Epithelial cell of prostate (primary cell): Measurements from ENCODE around the gene ADGRG2.

ENCODE experiments used
- DNase-seq: peaks from one replicate; pipeline ENCODE4 v3.0.0-alpha.2; 2011; ENCODE audit warnings: low read depth, low spot score
- H3K27ac ChIP-seq: fragments of 450-650 bp; 2 replicates; pipeline ENCODE4 v1.5.1; 2017; ENCODE audit warnings: mild to moderate bottlenecking

Gene ADGRG2

GRCh38 chrX:19121898-19122640 lies at the start of gene ADGRG2:
TSS of gene ADGRG2 (minus strand) at chrX:19122468. CDS start at chrX:19068834, 53,634 bp downstream.
- H3K27ac ChIP-seq = no peak within 1 kb of the TSS
- no peak for DNase-seq

- DNase-seq = no peak
- no peak overlapping the region for H3K27ac ChIP-seq
Measured at GRCh38 chrX:19168609-19169008, 46.3 kb upstream of the ADGRG2 start.

- DNase-seq = no peak
- no peak overlapping the region for H3K27ac ChIP-seq
Measured at GRCh38 chrX:19162851-19163250, 40.6 kb upstream of the ADGRG2 start.

- no peak for DNase-seq
- no peak overlapping the region for H3K27ac ChIP-seq
Measured at GRCh38 chrX:19156186-19156585, 33.9 kb upstream of the ADGRG2 start.

- no peak overlapping the region for H3K27ac ChIP-seq
- DNase-seq = peak; percentile 22
Measured at GRCh38 chrX:19152762-19153161, 30.5 kb upstream of the ADGRG2 start.

GRCh38 chrX:19137067-19137466 lies 14.8 kb upstream of the ADGRG2 start:
- DNase-seq = no peak
- H3K27ac ChIP-seq = no peak overlapping the region

- no peak overlapping the region for H3K27ac ChIP-seq
- DNase-seq = no peak
Measured at GRCh38 chrX:19133784-19134183, 11.5 kb upstream of the ADGRG2 start.

GRCh38 chrX:19133231-19133630 lies 11.0 kb upstream of the ADGRG2 start:
- no peak for DNase-seq
- no peak overlapping the region for H3K27ac ChIP-seq

- no peak for DNase-seq
- no peak overlapping the region for H3K27ac ChIP-seq
Measured at GRCh38 chrX:19130628-19131027, 8.4 kb upstream of the ADGRG2 start.

- no peak for DNase-seq
Measured at GRCh38 chrX:19129694-19130093, 7.4 kb upstream of the ADGRG2 start.

GRCh38 chrX:19127649-19128168 lies 5.4 kb upstream of the ADGRG2 start:
- DNase-seq = no peak
- no peak overlapping the region for H3K27ac ChIP-seq

More at GRCh38 chrX:19129694-19130093, 7.4 kb upstream of the ADGRG2 start:
- no peak overlapping the region for H3K27ac ChIP-seq

- H3K27ac ChIP-seq = no peak overlapping the region
- no peak for DNase-seq
Measured at GRCh38 chrX:19122641-19123009, 357 bp upstream of the ADGRG2 start.

- H3K27ac ChIP-seq = no peak overlapping the region
- DNase-seq = no peak
Measured at GRCh38 chrX:19121466-19121865, 802 bp downstream of the ADGRG2 start.

GRCh38 chrX:19110642-19111041 lies 11.6 kb downstream of the ADGRG2 start:
- no peak for DNase-seq
- no peak overlapping the region for H3K27ac ChIP-seq

- DNase-seq = no peak
- H3K27ac ChIP-seq = no peak overlapping the region
Measured at GRCh38 chrX:19107035-19107434, 15.2 kb downstream of the ADGRG2 start.

- DNase-seq = no peak
- H3K27ac ChIP-seq = no peak overlapping the region
Measured at GRCh38 chrX:19100586-19100985, 21.7 kb downstream of the ADGRG2 start.

- no peak overlapping the region for H3K27ac ChIP-seq
- DNase-seq = no peak
Measured at GRCh38 chrX:19097553-19098283, 24.6 kb downstream of the ADGRG2 start.

GRCh38 chrX:19096586-19096985 lies 25.7 kb downstream of the ADGRG2 start:
- no peak for DNase-seq
- H3K27ac ChIP-seq = no peak overlapping the region

- no peak overlapping the region for H3K27ac ChIP-seq
- no peak for DNase-seq
Measured at GRCh38 chrX:19094654-19095053, 27.6 kb downstream of the ADGRG2 start.

GRCh38 chrX:19091596-19091995 lies 30.7 kb downstream of the ADGRG2 start:
- no peak for DNase-seq
- no peak overlapping the region for H3K27ac ChIP-seq

- no peak overlapping the region for H3K27ac ChIP-seq
- DNase-seq = no peak
Measured at GRCh38 chrX:19089555-19090040, 32.7 kb downstream of the ADGRG2 start.
